ENCODE data around the gene INPP5B.

DNA sequence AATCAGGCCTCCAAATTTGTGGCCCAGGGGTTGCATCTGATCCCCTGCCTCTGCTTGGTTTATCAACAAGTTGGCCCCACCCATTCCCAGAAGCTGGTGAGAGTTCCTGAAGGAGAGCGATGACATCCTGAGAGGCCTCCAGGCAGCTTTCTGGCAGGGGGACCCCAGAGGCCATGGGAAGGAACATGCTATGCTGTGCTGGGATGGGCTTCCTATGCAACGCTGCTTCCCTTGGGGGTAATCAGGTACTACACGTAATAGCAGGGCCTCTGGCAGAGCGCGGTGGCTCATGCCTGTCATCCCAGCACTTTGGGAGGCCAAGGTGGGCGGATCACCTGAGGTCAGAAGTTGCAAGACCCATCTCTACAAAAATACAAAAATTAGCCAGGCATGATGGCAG, 79.1 kb downstream of the INPP5B start:
- TF ChIP-seq, protein P1, sequence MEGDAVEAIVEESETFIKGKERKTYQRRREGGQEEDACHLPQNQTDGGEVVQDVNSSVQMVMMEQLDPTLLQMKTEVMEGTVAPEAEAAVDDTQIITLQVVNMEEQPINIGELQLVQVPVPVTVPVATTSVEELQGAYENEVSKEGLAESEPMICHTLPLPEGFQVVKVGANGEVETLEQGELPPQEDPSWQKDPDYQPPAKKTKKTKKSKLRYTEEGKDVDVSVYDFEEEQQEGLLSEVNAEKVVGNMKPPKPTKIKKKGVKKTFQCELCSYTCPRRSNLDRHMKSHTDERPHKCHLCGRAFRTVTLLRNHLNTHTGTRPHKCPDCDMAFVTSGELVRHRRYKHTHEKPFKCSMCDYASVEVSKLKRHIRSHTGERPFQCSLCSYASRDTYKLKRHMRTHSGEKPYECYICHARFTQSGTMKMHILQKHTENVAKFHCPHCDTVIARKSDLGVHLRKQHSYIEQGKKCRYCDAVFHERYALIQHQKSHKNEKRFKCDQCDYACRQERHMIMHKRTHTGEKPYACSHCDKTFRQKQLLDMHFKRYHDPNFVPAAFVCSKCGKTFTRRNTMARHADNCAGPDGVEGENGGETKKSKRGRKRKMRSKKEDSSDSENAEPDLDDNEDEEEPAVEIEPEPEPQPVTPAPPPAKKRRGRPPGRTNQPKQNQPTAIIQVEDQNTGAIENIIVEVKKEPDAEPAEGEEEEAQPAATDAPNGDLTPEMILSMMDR (conservative IDR thresholded peaks at IDR 0.05 in 1 of 2, IDR thresholded peaks at IDR 0.05 in 1 of 2; ENCODE audit: low read depth in 1 of 2, low read length in 2 of 2), result no peak
- no peak for TF ChIP-seq EZH2 (IDR thresholded peaks at IDR 0.05; ENCODE audit: low read length, missing control alignments)
